Suprapubic skin (tissue), 4 donors: Measurements from ENCODE around the gene SLC25A3.

Experiments
- EP300 ChIP-seq: sonication (generic); formaldehyde crosslinking; IDR thresholded peaks from one replicate; pipeline ENCODE4 v1.6.1; 2017; ENCODE audit warnings: antibody characterized with exemption
- POLR2A ChIP-seq, 2 donors: fragments of 450-650 bp; IDR thresholded peaks; one replicate each; pipeline ENCODE4 v1.6.1; 2017; ENCODE audit warnings: antibody characterized with exemption in 2 of 2, mild to moderate bottlenecking in 2 of 2, moderate library complexity in 2 of 2
- POLR2AphosphoS5 ChIP-seq, 3 donors: sonication (generic); formaldehyde crosslinking; IDR thresholded peaks; one replicate each; pipeline ENCODE4 v1.6.1; 2017; ENCODE audit warnings: antibody characterized with exemption in 3 of 3
- TF ChIP-seq, protein P1 (sequence below), 2 donors: fragments of 200-600 bp in 1 of 2; fragments of 450-650 bp in 1 of 2; sonication (generic) in 1 of 2; IDR thresholded peaks; one replicate each; pipeline ENCODE4 v1.5.1; 2016 to 2019; ENCODE audit warnings: antibody characterized with exemption in 2 of 2, mild to moderate bottlenecking in 1 of 2, moderate library complexity in 1 of 2

DNA sequence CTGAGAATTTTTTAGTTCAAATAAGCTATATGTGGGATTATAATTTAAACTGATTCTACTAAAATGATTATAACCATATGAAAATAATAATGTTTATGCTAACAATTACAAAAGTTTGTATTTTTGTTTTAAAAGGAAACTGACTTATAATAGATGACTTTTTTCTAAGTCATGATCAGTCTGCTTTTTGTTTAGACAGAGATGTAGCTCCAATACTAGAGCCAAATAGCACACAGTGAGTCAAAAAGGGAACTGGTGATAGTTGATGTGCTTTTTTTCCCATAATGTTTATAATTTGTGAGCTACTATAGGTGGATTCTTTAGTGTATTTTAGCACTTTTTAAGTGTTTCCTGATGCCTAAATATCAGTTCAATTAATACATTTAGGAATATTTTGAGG, 49.8 kb upstream of the SLC25A3 start:
- TF ChIP-seq, protein P1, sequence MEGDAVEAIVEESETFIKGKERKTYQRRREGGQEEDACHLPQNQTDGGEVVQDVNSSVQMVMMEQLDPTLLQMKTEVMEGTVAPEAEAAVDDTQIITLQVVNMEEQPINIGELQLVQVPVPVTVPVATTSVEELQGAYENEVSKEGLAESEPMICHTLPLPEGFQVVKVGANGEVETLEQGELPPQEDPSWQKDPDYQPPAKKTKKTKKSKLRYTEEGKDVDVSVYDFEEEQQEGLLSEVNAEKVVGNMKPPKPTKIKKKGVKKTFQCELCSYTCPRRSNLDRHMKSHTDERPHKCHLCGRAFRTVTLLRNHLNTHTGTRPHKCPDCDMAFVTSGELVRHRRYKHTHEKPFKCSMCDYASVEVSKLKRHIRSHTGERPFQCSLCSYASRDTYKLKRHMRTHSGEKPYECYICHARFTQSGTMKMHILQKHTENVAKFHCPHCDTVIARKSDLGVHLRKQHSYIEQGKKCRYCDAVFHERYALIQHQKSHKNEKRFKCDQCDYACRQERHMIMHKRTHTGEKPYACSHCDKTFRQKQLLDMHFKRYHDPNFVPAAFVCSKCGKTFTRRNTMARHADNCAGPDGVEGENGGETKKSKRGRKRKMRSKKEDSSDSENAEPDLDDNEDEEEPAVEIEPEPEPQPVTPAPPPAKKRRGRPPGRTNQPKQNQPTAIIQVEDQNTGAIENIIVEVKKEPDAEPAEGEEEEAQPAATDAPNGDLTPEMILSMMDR (IDR thresholded peaks at IDR 0.05) = no peak
- TF ChIP-seq EP300 = no peak
- TF ChIP-seq POLR2A (IDR thresholded peaks at IDR 0.05) = no peak
- TF ChIP-seq POLR2AphosphoS5 (IDR thresholded peaks at IDR 0.05) = no peak
